ENCODE data around the gene TNNC1. TPM values are rescaled to one million over a fixed set of nuclear protein-coding genes. Genes with fewer than 3 reads are reported as not detected.

The TNNC1 gene
- total RNA-seq, 4 donors from 2014 or later, result 1.7 to 3.7 TPM; not detected in 2

- TF ChIP-seq, protein P1, sequence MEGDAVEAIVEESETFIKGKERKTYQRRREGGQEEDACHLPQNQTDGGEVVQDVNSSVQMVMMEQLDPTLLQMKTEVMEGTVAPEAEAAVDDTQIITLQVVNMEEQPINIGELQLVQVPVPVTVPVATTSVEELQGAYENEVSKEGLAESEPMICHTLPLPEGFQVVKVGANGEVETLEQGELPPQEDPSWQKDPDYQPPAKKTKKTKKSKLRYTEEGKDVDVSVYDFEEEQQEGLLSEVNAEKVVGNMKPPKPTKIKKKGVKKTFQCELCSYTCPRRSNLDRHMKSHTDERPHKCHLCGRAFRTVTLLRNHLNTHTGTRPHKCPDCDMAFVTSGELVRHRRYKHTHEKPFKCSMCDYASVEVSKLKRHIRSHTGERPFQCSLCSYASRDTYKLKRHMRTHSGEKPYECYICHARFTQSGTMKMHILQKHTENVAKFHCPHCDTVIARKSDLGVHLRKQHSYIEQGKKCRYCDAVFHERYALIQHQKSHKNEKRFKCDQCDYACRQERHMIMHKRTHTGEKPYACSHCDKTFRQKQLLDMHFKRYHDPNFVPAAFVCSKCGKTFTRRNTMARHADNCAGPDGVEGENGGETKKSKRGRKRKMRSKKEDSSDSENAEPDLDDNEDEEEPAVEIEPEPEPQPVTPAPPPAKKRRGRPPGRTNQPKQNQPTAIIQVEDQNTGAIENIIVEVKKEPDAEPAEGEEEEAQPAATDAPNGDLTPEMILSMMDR (IDR thresholded peaks at IDR 0.05; ENCODE audit: low read depth), result no peak
These were observed 29.2 kb upstream of the TNNC1 start for GRCh38 chr3:52483081-52483480.

DNA sequence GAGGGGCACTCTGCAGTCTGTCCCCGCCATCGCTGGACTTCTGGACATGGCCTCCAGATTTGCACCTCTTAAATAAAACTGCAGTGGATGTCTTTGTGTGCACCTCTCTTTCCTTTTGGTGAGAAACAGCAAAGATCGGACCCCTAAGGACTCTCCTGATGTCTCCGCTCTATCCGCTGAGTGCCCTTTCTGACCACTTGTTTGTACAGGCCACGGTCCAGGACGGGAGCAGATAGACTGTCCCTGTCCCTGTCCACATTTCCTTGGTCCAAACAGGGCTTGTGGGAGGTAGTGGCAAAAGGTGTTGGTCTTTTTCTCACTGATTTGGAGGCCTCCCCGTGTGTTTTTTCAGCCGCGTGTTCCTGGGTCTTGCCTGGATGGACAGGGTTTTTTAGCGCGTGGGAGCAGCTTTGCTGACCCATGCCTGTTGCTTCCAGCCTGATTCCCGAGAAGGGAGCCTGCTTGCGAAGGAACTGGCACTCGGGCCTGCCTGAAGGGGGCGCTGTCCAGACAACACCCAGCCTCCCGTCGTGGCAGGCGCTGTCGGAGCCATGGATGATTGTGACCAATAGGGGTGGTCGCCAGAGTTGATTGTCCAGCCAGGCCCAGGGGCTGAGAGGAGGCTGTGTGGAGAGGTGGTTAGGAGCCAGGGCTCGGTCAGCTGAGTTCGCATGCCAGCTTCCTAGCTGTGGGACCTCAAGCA lies 28.1 kb upstream of the TNNC1 start:
- TF ChIP-seq, protein P1 (IDR thresholded peaks at IDR 0.05; ENCODE audit: low read depth), result no peak

- TF ChIP-seq, protein P1 (IDR thresholded peaks at IDR 0.05; ENCODE audit: low read depth), result no peak
These were observed 27.2 kb upstream of the TNNC1 start for GRCh38 chr3:52480768-52481715.

- TF ChIP-seq, protein P1 (IDR thresholded peaks at IDR 0.05; ENCODE audit: low read depth), result no peak
These were observed 26.2 kb upstream of the TNNC1 start for GRCh38 chr3:52479877-52480575.

DNA sequence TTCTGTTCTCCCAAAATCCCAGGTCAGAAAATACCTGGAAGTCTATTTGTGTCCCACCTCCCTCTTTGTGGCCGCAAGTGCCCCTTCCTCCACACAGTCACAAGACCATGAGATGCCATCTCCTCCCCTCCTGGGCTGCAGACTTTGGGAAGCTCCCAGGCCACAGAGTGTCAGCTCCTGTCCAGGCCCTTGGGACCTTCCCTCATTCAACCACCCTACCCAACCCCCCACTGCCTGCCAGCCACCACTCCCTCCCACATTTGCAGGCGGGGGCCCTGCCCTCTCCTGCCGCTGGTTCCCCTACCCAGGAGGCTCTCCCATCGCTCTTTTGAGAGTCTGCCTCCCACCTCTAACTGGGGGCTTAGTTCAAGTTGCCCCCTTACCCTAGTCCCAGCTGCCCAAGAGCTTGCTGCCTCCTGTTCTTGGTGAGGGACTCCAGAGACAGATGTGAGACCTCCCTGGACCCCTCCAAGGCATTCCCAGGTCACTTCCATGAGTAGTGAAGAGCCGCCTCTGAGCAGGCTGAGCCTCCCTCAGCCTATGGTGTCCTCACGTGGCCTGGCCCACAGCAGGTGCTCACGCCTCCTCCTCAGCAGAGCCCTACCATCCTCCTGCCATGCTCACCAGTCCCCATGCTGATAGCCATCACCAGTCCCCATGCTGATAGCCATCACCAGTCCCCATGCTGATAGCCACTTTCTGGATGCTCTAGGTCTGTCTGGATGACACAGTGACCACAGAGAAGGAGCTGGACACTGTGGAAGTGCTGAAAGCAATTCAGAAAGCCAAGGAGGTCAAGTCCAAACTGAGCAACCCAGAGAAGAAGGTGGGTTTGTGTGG lies 25.4 kb upstream of the TNNC1 start:
- TF ChIP-seq, protein P1 (IDR thresholded peaks at IDR 0.05; ENCODE audit: low read depth), result no peak

GRCh38 chr3:52477796-52478095 lies 23.9 kb upstream of the TNNC1 start:
- TF ChIP-seq, protein P1 (IDR thresholded peaks at IDR 0.05; ENCODE audit: low read depth), result no peak

Data from subcutaneous adipose tissue (tissue), 4 donors.